ENCODE results near the gene LDHAL6A. TPM values are rescaled to one million over a fixed set of nuclear protein-coding genes. Genes with fewer than 3 reads are reported as not detected.

Gene LDHAL6A
- total RNA-seq, 1 experiment from 2014 or later = not detected

Other genes starting within 250 kb of the LDHAL6A start
- not detected in 2 replicates for gene SAA4, start 219.1 kb upstream of the LDHAL6A start, total RNA-seq (2014; rRNA removed; shearing (Covaris generic); ENCODE audit: low replicate concordance)
- not detected in 2 replicates for gene SAA2, start 207.2 kb upstream of the LDHAL6A start, total RNA-seq (2014; rRNA removed; shearing (Covaris generic); ENCODE audit: low replicate concordance)
- gene SAA1, start 189.6 kb upstream of the LDHAL6A start, total RNA-seq (2014; rRNA removed; shearing (Covaris generic); ENCODE audit: low replicate concordance) = 0.67 and 4.8 TPM in 2 replicates
- 28.4 and 35.4 TPM in 2 replicates for gene HPS5, start 133.7 kb upstream of the LDHAL6A start, total RNA-seq (2014; rRNA removed; shearing (Covaris generic); ENCODE audit: low replicate concordance)
- gene GTF2H1, start 133.3 kb upstream of the LDHAL6A start, total RNA-seq (2014; rRNA removed; shearing (Covaris generic); ENCODE audit: low replicate concordance) = 73.3 and 76.1 TPM in 2 replicates
- 1,568 and 1,798 TPM in 2 replicates for gene LDHA, start 61.3 kb upstream of the LDHAL6A start, total RNA-seq (2014; rRNA removed; shearing (Covaris generic); ENCODE audit: low replicate concordance)
- gene LDHC, start 43.5 kb upstream of the LDHAL6A start, total RNA-seq (2014; rRNA removed; shearing (Covaris generic); ENCODE audit: low replicate concordance) = 17.3 and 17.4 TPM in 2 replicates
- gene TSG101, start 71.1 kb downstream of the LDHAL6A start, total RNA-seq (2014; rRNA removed; shearing (Covaris generic); ENCODE audit: low replicate concordance) = 82.8 and 117 TPM in 2 replicates
- gene UEVLD, start 132.9 kb downstream of the LDHAL6A start, total RNA-seq (2014; rRNA removed; shearing (Covaris generic); ENCODE audit: low replicate concordance) = 23.8 and 24.9 TPM in 2 replicates
- not detected in 2 replicates for gene MISFA, start 143.9 kb downstream of the LDHAL6A start, total RNA-seq (2014; rRNA removed; shearing (Covaris generic); ENCODE audit: low replicate concordance)
- 15.3 and 17.3 TPM in 2 replicates for gene SPTY2D1, start 178.5 kb downstream of the LDHAL6A start, total RNA-seq (2014; rRNA removed; shearing (Covaris generic); ENCODE audit: low replicate concordance)
- gene TMEM86A, start 242.9 kb downstream of the LDHAL6A start, total RNA-seq (2014; rRNA removed; shearing (Covaris generic); ENCODE audit: low replicate concordance) = 0.78 and 1.4 TPM in 2 replicates

All from Caki2 (cell line).